HG03095 (cell line): ENCODE data around the gene MAGEA9B.
"Not testable (repeated sequence)": the region's sequence is repeated elsewhere in the genome, so short reads cannot be mapped to it uniquely, and the experiment has no call there.

Source experiments
- ATAC-seq: cut with Tn5 transposase; IDR thresholded peaks from one replicate; pipeline ENCODE4 v1.9.1; 2021; ENCODE audit warnings: moderate library complexity; ENCODE audit not compliant: unreplicated experiment

MAGEA9B gene

GRCh38 chrX:149572743-149573142 is 14.5 kb downstream of the MAGEA9B start:
- no peak for ATAC-seq

DNA sequence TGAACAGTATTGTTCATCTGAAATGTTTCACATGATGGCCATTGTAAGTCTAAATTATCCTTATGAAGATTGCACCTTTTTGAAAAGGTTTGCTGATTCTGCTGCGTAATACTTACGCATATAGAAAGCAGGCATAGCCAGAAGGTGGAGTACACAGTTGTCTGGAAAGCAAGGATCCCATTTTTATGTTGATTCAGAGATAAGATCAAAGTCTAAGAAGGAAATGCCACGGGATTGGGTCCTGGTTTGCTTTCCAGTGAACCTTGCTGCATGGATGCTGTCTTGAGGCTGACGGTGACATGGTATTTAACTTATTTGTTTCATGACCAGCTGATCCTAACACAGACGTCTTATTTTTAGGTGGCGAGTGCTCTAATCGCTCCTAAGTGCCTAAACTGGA is 15.5 kb downstream of the MAGEA9B start:
- ATAC-seq: no peak

GRCh38 chrX:149570668-149571067 is 16.6 kb downstream of the MAGEA9B start:
- ATAC-seq: no peak

DNA sequence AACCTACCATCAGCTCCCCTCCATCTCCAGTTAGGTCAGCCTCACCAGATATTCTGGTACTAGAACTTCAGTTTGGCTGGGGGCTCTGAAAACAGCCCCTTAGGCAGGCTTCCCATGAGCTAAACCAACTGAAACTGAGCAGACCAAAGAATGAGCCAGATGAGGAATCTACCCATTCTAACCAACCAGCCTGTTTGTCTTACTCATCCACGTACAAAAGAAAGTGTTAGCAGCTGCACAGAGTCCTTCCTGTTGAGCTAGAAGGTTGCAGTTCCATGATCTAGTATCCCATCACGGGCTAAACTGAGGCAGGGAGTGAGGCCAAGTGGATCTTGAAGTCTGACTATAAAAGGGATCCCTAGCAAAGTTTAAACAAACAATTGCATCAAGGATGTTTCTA is 17.5 kb downstream of the MAGEA9B start:
- ATAC-seq: no peak

- no peak for ATAC-seq
Observed at GRCh38 chrX:149568701-149569296, 18.5 kb downstream of the MAGEA9B start.

GRCh38 chrX:149567621-149568417 is 19.4 kb downstream of the MAGEA9B start:
- ATAC-seq: no peak

- no peak for ATAC-seq
Observed at GRCh38 chrX:149563359-149563758, 23.9 kb downstream of the MAGEA9B start.

DNA sequence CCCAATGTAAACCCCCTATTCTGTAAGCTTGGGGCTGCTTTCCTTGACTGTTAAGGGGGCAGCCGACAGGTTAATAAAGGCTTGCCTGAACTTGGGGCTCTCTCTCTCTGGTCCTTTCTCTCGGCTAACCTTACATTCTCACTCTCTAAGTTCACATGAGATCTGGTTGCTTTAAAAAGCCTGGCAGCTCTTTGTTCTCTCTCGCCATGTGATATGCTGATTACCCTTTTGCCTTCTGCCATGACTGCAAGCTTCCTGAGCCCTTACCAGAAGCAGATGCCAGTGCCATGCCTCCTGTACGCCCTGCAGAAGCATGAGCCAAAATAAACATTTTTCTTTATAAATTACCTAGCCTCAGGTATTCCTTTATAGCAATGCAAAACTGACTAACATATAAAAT is 32.0 kb downstream of the MAGEA9B start:
- ATAC-seq: not testable (repeated sequence)

DNA sequence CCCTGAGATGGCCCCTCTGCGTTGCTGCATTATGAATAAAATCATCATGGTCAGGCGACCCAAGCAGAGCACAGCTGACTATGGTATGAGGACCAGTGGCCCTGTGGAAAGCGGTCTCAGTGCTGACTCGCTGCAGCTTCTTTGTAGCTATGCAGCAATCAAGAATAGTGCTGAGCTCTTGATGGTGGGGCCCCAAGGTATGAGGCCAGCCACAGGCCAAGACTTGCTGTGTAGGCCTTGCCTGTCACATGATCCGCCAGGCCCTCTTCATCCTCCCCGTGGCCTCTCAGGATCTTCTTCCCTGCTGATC is 35.4 kb downstream of the MAGEA9B start:
- not testable (repeated sequence) for ATAC-seq

DNA sequence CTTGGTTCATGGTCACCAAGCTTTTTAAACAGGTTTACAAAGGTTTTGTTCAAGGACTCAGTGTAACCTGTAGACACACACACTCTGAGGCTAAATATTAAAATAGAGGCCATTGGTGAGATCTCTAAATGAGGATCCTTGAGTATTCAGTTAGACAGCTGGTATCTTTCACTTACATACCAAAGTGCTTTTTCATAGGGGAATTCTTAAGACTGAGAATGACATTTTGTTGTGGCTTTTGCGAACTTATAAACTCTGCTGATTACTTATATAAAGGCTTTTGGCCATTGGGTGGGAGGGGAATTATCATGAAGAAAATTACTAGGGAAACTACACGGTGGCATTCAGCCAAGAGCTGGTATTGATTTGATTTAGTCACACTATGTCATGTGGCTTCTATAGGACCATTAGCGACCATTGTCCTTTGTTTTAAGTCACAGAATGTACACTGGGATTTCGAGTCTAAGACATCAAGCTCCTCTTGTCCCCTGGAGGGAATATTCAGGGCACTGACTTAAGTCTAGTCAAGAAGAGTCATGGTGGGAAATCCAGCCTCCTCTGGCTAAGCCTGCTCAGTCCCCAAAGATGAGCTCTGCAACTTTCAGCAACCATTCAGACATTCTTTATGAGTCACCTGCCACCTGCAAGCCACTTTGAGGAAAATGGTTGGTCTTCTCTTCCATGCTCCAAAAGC is 35.9 kb downstream of the MAGEA9B start:
- not testable (repeated sequence) for ATAC-seq

DNA sequence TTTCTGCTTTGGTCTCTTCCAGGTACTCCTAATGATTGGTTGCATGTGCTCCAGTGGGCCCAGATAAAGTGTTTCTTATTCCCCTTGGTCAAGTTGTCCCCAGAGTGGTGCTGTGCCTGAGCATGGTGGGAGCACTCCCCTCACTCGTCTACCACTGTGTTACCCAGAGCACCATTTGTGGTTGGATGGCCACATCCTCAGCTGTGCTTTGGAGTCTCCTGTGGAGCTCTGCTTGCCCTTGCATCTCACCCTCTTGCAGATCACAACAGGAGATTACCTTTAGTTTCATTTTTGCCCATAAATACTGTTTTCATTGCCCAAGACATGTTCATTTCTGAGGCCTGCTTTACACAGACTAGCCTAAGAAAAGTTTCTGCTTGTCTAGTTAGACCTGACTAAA is 36.8 kb downstream of the MAGEA9B start:
- ATAC-seq: not testable (repeated sequence)

- ATAC-seq: not testable (repeated sequence)
Observed at GRCh38 chrX:149549701-149550100, 37.6 kb downstream of the MAGEA9B start, which contains the start of gene HSFX3. HSFX3 (minus strand) TSS chrX:149549924; CDS start chrX:149549852, 72 bp downstream.

DNA sequence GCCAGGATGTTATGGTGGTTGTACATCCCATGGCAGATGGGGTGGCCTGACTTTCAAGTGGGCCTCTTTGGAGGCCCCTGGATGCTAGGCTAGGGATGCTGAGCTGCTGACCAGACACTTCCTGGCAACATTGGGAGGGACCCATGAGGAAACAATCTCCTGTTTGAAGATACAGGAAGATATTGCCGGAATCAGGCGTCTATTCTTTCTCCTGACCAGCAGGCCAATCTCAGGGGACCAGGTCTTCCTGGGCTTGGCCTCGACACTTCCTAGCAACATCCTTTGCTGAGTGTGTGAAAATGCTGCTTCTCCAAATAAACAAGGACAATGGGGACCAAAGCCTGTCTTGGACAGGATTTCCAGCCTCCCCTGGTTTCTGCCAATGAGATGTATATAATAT is 39.5 kb downstream of the MAGEA9B start:
- not testable (repeated sequence) for ATAC-seq

GRCh38 chrX:149546962-149547361 is 40.3 kb downstream of the MAGEA9B start:
- ATAC-seq: not testable (repeated sequence)

DNA sequence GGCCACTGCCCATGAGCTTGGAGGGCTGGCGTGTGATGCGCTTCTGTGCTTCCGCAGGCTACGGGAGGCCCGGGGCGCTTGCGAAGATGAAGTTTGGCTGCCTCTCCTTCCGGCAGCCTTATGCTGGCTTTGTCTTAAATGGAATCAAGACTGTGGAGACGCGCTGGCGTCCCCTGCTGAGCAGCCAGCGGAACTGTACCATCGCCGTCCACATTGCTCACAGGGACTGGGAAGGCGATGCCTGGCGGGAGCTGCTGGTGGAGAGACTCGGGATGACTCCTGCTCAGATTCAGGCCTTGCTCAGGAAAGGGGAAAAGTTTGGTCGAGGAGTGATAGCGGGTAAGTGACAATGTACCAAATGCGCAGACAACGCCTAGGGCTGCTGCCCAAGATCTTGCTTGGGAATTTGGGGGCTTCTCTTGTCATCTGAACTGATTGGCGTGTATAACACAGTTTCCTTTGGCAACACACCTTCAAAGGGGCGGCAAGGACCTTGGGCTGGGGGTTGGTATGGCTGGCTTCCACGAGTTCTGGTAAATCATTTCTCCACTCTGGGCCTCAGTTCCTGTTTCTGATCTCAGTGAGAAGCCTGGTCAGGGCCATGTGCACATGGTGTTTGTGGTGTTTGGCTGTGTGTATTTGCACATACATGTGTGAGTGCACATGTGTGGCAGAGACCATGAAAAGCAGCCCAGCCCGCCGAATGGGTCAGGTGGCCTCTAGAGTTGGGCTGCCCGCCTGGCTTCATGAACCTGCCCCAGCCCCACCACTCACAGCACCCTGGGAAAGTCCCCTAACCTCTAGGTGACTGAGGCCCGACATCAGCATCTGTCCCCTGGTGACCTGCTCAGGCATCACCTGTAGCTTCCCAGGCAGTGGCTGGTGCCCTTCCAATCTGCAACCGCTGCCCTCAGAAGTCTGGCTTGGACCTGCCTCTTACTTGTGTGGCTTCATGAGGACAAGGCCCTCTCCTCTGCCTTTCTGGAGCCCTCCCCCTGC is 41.4 kb downstream of the MAGEA9B start:
- ATAC-seq: peak; percentile 36

- no peak for ATAC-seq
Observed at GRCh38 chrX:149541521-149542047, 45.7 kb downstream of the MAGEA9B start.

- ATAC-seq: peak; percentile 73
Observed at GRCh38 chrX:149540621-149541520, 46.4 kb downstream of the MAGEA9B start, which contains the start of gene EOLA1. EOLA1 (plus strand) TSS chrX:149541012; CDS start chrX:149545631, 4,619 bp downstream.

- ATAC-seq: no peak
Observed at GRCh38 chrX:149540131-149540620, 47.1 kb downstream of the MAGEA9B start.
